H7 (cell line): Measurements from ENCODE around the gene PREPL. TPM values are rescaled to one million over a fixed set of nuclear protein-coding genes. Genes with fewer than 3 reads are reported as not detected.
"Not testable (repeated sequence)": the region's sequence is repeated elsewhere in the genome, so short reads cannot be mapped to it uniquely, and the experiment has no call there.

Experiments used
- DNase-seq: peaks from one replicate; pipeline ENCODE4 v3.0.0; 2012
- H3K27me3 ChIP-seq: 2 replicates; pipeline ENCODE4 v1.6.0; 2011; ENCODE audit warnings: mild to moderate bottlenecking, low read length; ENCODE audit not compliant: control insufficient read depth, insufficient read depth
- H3K36me3 ChIP-seq: replicated peaks from 2 replicates; pipeline ENCODE4 v1.5.1; 2011; ENCODE audit warnings: low read length; ENCODE audit not compliant: control insufficient read depth, insufficient read depth
- H3K4me3 ChIP-seq: 2 replicates; pipeline ENCODE4 v1.5.1; 2011; ENCODE audit warnings: low read depth, mild to moderate bottlenecking, control low read depth, low read length, moderate library complexity; ENCODE audit not compliant: insufficient read depth
- total RNA-seq: library from RNA; depleted of rRNA; stranded (reverse); fragments of >200 nt; shearing (Covaris generic); gene quantifications from 2 replicates; pipeline ENCODE4 v1.2.3, GENCODE V29; 2014

PREPL gene
- total RNA-seq, 1 experiment from 2014 or later = 21.1 TPM

DNA sequence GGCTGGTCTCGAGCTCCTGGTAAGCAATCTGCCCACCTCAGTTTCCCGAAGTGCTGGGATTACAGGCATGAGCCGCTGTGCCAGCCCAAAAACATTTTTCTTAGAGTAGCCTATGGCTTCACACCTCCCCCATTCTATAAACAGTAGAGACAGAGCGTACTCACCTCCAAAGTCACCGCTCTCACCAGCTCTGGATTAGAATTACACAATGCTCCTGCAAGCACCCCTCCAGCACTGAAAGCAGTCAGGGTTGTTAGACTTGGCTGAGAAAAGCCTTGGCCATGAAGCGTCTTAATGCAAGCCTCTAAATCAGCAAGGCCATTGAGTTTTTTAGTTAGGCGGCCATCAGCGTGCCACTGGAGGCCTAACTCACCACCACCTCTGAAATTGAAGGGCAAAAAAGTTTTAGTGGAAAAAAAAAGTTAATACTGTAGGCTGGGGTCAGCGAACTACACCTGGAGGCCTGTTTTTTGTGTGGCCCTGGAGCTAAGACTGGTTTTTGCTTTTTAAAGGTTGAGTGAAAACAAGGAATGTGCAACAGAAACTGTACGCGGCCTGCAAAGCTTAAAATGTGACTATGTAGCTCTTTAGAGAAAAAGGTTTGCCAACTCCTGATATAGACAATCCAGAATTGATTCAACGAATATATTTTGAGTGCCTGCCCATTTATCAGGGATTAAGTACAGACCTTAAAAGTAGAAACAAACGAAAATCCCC is 34.6 kb downstream of the PREPL start:
- no peak overlapping the region for H3K4me3 ChIP-seq

GRCh38 chr2:44325897-44326296 is 35.4 kb downstream of the PREPL start:
- Histone ChIP-seq H3K4me3 (no peak overlapping the region), H3K27me3 (no peaks in the 10 kb centered on the region), H3K36me3 (peaks cover 5% of the 10 kb centered on the region)
- DNase-seq = no peak

More for the DNA sequence above, 34.6 kb downstream of the PREPL start:
- H3K36me3 ChIP-seq = peaks cover 5% of the 10 kb centered on the region
- no peaks in the 10 kb centered on the region for H3K27me3 ChIP-seq
- no peak for DNase-seq

GRCh38 chr2:44324971-44325426 is 36.3 kb downstream of the PREPL start:
- no peak for DNase-seq

GRCh38 chr2:44321360-44321759 is 39.9 kb downstream of the PREPL start:
- H3K27me3 ChIP-seq = no peaks in the 10 kb centered on the region
- H3K36me3 ChIP-seq = peaks cover 7% of the 10 kb centered on the region
- DNase-seq = no peak
- H3K4me3 ChIP-seq = no peak overlapping the region

More at GRCh38 chr2:44324971-44325426, 36.3 kb downstream of the PREPL start:
- Histone ChIP-seq H3K27me3 (no peaks in the 10 kb centered on the region), H3K36me3 (peaks cover 8% of the 10 kb centered on the region), H3K4me3 (no peak overlapping the region)

DNA sequence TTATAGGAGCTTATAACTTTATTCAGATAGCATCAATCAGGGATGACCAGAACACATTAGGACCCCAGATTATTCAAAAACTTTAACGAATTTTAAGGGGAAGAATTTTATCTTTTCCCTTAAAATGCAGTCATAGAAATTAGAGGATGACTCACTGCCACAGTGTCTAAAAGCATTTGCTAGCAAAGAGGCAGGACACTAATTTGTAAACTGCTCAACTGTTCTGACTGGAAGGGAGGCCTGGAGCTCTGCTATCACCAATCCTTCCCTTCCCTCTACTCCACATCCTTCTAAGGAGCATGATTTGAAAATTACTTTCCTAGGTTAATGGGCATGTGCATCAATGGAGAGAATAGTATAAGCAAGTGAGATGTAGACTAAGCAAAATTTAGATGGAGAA is 40.5 kb downstream of the PREPL start:
- DNase-seq = no peak
- Histone ChIP-seq H3K27me3 (no peaks in the 10 kb centered on the region), H3K36me3 (peaks cover 7% of the 10 kb centered on the region), H3K4me3 (no peak overlapping the region)

DNA sequence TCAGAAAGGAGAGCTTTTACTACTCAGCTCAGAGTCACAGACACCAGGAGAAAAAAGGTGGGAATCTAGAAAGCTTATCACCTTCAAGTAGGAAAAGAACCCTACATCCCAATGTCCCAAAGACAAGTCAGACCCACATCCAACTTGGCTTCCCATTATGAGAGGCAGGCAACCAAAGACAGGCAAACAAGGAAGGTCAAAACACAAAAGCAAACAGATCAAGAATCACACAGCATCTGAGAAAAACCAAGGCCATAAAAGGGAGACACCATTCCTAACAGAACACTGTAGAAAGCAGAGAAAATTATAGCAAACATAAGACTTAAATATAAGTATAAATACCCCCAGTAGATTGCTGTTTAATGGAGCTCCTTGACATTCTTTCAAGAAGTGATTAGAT is 45.3 kb downstream of the PREPL start:
- Histone ChIP-seq H3K36me3 (peaks cover 3% of the 10 kb centered on the region), H3K4me3 (no peak overlapping the region)
- no peak for DNase-seq

GRCh38 chr2:44314362-44314761 is 46.9 kb downstream of the PREPL start:
- Histone ChIP-seq H3K36me3 (no peaks in the 10 kb centered on the region; the same call in 1 of the 2 replicates), H3K27me3 (no peaks in the 10 kb centered on the region), H3K4me3 (no peak overlapping the region)
- DNase-seq = no peak

More for the DNA sequence above, 45.3 kb downstream of the PREPL start:
- no peaks in the 10 kb centered on the region for H3K27me3 ChIP-seq

GRCh38 chr2:44310287-44310686 is 51.0 kb downstream of the PREPL start:
- no peak overlapping the region for H3K4me3 ChIP-seq

DNA sequence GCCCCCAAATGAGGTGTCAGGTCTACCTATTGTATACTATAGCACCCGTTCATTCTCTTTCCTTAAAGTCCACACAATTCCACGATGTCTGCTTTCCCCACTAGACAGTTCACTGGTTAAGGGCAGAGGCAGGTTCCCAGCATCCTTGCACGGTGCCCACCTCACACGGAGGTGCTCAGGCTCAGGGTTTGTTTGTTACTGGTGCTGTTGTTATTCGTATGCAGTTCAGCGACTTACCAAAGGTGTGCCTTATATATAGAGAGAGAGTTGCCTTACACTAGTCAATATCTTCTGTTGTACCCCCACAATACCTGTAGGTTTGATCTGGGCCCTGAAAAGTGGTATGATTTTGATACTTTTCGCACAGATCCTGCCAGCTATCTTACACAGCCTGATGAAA is 55.4 kb downstream of the PREPL start:
- no peaks in the 10 kb centered on the region for H3K27me3 ChIP-seq
- no peak overlapping the region for H3K4me3 ChIP-seq
- no peak for DNase-seq
- no peaks in the 10 kb centered on the region; the same call in 1 of the 2 replicates for H3K36me3 ChIP-seq

More at GRCh38 chr2:44310287-44310686, 51.0 kb downstream of the PREPL start:
- Histone ChIP-seq H3K27me3 (no peaks in the 10 kb centered on the region), H3K36me3 (no peaks in the 10 kb centered on the region; the same call in 1 of the 2 replicates)
- no peak for DNase-seq

DNA sequence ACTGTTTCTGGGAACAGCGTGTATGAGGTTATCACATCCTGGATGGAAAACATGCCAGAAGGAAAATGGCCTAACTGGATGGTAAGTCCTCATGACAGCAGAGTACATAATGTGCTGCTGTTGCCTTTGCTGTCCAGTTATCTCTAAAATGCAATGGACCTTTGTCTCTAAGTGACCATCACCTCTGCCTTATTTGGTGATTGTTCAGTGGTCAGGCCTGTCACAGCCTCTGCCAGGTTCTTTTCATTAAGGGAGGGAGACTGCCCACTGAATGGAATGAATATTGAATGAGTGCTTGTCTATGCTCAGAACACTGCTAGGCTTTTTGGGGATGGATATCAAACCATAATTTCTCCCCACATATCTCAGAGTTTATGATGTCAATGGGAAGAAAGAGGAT is 57.0 kb downstream of the PREPL start:
- no peaks in the 10 kb centered on the region for H3K36me3 ChIP-seq
- no peak for DNase-seq
- no peaks in the 10 kb centered on the region for H3K27me3 ChIP-seq
- H3K4me3 ChIP-seq = no peak overlapping the region

GRCh38 chr2:44303766-44304165 is 57.5 kb downstream of the PREPL start:
- H3K4me3 ChIP-seq, H3K36me3 ChIP-seq, H3K27me3 ChIP-seq, DNase-seq: not testable (repeated sequence)

DNA sequence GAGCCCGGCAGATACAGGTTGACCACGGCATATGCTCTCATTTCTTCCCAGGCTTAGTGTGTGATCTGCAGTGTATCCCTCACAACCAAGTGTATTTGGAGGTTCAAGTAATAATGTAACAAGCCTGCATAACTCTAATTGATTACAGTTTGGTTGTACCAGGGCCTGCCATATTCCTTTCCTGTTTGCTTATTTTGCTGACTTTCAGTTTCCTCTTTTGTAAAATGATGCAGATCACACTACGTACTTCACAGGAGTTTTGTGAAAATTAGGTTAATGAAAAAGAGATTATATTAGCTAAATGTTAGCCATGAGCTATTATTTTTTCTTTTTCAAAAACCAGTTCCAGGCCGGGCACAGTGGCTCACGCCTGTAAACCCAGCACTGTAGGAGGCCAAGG is 60.2 kb downstream of the PREPL start:
- no peak for DNase-seq
- no peaks in the 10 kb centered on the region for H3K36me3 ChIP-seq
- no peak overlapping the region for H3K4me3 ChIP-seq
- H3K27me3 ChIP-seq = no peaks in the 10 kb centered on the region

DNA sequence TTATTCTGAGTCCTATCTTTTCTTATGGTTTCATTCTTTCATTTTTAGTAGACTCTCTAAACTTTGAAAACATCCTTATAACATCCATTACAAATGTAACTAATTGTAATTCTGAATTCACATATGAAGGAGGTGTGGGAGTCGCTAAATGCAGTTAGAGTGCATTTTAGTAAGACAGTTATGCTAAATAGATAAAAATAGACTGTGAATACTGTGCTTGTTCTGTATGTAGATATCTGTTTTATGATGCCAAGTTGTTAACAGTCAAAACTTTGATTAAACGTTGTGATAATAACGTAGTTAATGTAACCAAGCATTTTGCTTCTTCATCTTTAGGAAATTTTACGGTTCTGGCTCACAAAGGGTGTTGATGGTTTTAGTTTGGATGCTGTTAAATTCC is 61.7 kb downstream of the PREPL start:
- no peak for DNase-seq
- no peaks in the 10 kb centered on the region for H3K27me3 ChIP-seq
- no peaks in the 10 kb centered on the region for H3K36me3 ChIP-seq
- H3K4me3 ChIP-seq = no peak overlapping the region

DNA sequence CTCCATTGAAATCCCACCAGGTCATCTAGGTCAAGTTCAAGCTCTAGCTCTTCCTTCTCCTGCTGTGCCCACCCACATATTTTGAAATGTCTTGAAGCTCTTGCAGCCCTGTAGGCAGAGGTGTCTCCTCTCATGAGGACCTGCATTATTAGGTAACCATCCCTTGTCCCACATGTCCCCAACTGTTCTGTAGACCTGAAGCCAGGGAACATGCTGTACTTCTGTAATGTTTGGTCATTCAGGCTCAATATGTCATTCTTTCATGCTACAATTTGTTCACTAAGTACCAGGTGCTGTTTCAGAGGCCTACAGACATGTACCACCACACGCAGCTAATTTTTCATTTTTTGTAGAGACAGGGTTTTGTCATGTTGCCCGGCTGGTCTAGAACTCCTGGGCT is 63.9 kb downstream of the PREPL start:
- Histone ChIP-seq H3K36me3 (no peaks in the 10 kb centered on the region), H3K27me3 (no peaks in the 10 kb centered on the region), H3K4me3 (no peak overlapping the region)
- DNase-seq = no peak

DNA sequence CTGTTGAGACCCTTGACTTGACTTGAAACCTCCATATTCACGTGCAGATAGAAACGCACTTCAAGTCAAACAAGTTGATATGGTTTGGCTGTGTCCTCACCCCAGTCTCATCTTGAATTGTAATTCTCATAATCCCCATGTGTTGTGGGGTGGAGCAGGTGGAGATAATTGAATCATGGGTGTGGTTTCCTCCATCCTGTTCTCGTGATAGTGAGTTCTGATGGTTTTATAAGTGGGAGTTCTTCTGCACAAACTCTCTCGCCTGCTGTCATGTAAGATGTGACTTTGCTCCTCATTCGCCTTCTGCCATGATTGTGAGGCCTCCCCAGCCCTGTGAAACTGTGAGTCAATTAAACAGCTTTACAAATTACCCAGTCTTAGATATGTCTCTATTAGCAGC is 64.6 kb downstream of the PREPL start:
- H3K27me3 ChIP-seq = no peaks in the 10 kb centered on the region
- no peak for DNase-seq
- H3K36me3 ChIP-seq = no peaks in the 10 kb centered on the region
- H3K4me3 ChIP-seq = no peak overlapping the region
